A673 (cell line): ENCODE measurements around the gene MTERF1. TPM values are rescaled to one million over a fixed set of nuclear protein-coding genes. Genes with fewer than 3 reads are reported as not detected.

Experiments
- BruUV-seq: library from RNA; stranded (reverse); fragments of 400-500 nt; replicated peaks from 2 replicates; lab custom pipeline; 2021; lab: Mats Ljungman, UMichigan
- CTCF ChIA-PET: fragments of 300-600 bp; sonication (Branson Sonifier 250); formaldehyde crosslinking; loops from one replicate; lab custom pipeline; 2022; ENCODE audit warnings: antibody characterized with exemption; lab: Charles Lee
- POLR2A ChIA-PET: fragments of 300-600 bp; sonication (Branson Sonifier 250); formaldehyde crosslinking; loops from one replicate; lab custom pipeline; 2022; ENCODE audit warnings: antibody characterized with exemption; ENCODE audit not compliant: low non-redundant PET; lab: Charles Lee
- DNase-seq: peaks from one replicate; pipeline ENCODE4 v3.0.0-alpha.2; 2015; ENCODE audit warnings: low spot score
- H3K27ac ChIP-seq: fragments of 200-600 bp; sonication (generic); 2 replicates; pipeline ENCODE4 v1.5.1; 2016; ENCODE audit warnings: mixed run types, low read depth, mild to moderate bottlenecking, mixed read lengths, antibody characterized with exemption, low read length; ENCODE audit not compliant: poor library complexity, severe bottlenecking
- H3K27me3 ChIP-seq: fragments of 200-600 bp; sonication (generic); replicated peaks from 2 replicates; pipeline ENCODE4 v1.6.1; 2017; ENCODE audit warnings: mixed run types, low read depth, mild to moderate bottlenecking, mixed read lengths, antibody characterized with exemption, low read length; ENCODE audit not compliant: insufficient read depth, poor library complexity
- H3K36me3 ChIP-seq: fragments of 200-600 bp; sonication (generic); 2 replicates; pipeline ENCODE4 v1.6.1; 2016; ENCODE audit warnings: mixed run types, mild to moderate bottlenecking, mixed read lengths, antibody characterized with exemption, low read length; ENCODE audit not compliant: insufficient read depth, poor library complexity, severe bottlenecking
- H3K4me1 ChIP-seq: fragments of 200-600 bp; sonication (generic); 2 replicates; pipeline ENCODE4 v1.6.1; 2017; ENCODE audit warnings: mixed run types, mild to moderate bottlenecking, mixed read lengths, antibody characterized with exemption, low read length; ENCODE audit not compliant: insufficient read depth, poor library complexity, severe bottlenecking
- H3K4me3 ChIP-seq: fragments of 200-600 bp; sonication (generic); 2 replicates; pipeline ENCODE4 v1.5.1; 2016; ENCODE audit warnings: low read depth, mixed run types, mild to moderate bottlenecking, mixed read lengths, low read length; ENCODE audit not compliant: poor library complexity, severe bottlenecking
- H3K9me3 ChIP-seq: fragments of 200-600 bp; sonication (generic); 2 replicates; pipeline ENCODE4 v1.6.1; 2016; ENCODE audit warnings: mixed run types, low read depth, mild to moderate bottlenecking, mixed read lengths, antibody characterized with exemption, low read length; ENCODE audit not compliant: poor library complexity, severe bottlenecking
- CTCF ChIP-seq: fragments of 300-800, 200-600 bp; sonication (generic); conservative IDR thresholded peaks from 2 replicates; pipeline ENCODE4 v1.5.1; 2017; ENCODE audit warnings: low read depth, mild to moderate bottlenecking, antibody characterized with exemption, low read length, moderate library complexity, mixed read lengths
- EZH2 ChIP-seq: fragments of 200-600 bp; sonication (generic); IDR thresholded peaks from 2 replicates; pipeline ENCODE4 v1.6.1; 2017; ENCODE audit warnings: borderline replicate concordance, low read depth, mild to moderate bottlenecking, mixed read lengths, antibody characterized with exemption, low read length; ENCODE audit not compliant: poor library complexity, severe bottlenecking
- intact Hi-C: fragments of 100-400 bp; cut with micrococcal nuclease; formaldehyde crosslinking; loops from one replicate; pipeline ENCODE4 v1.10.0; 2022; ENCODE audit not compliant: unreplicated experiment
- total RNA-seq: library from RNA; stranded (reverse); gene quantifications from 2 replicates; pipeline ENCODE4 v1.2.3, GENCODE V29; 2021

The MTERF1 gene
- total RNA-seq, 1 experiment from 2014 or later: 31.9 TPM

GRCh38 chr7:91883676-91884362 lies 3.3 kb upstream of the MTERF1 start:
- CTCF ChIA-PET: no interaction called here
- H3K27me3 ChIP-seq: no peaks in the 10 kb centered on the region
- BruUV-seq: no TSS peak
- no peaks in the 10 kb centered on the region for H3K9me3 ChIP-seq
- intact Hi-C loops: loop anchor here (1.0 to 5.0 kb wide), 3 partner anchors 56 to 563 kb away; partner anchors contain the start of genes AKAP9 and GATAD1
- H3K27ac ChIP-seq: no peak overlapping the region
- peak; percentile 85 for DNase-seq
- POLR2A ChIA-PET: no interaction called here
- H3K4me3 ChIP-seq: no peak overlapping the region
- peaks cover 22% of the 10 kb centered on the region for H3K4me1 ChIP-seq
- H3K36me3 ChIP-seq: no peaks in the 10 kb centered on the region
- TF ChIP-seq CTCF: no peak
- TF ChIP-seq EZH2: no peak

GRCh38 chr7:91880016-91880412 lies 488 bp downstream of the MTERF1 start:
- ChIA-PET CTCF (interaction anchor here (0.6 to 1.4 kb wide), 3 partner anchors 10 to 789 kb away, joined by 3 to 4 read pairs (median 4); no protein-coding TSS in a partner anchor), POLR2A (no interaction called here)
- peak overlapping the region; percentile 70 for H3K4me3 ChIP-seq
- H3K9me3 ChIP-seq: no peaks in the 10 kb centered on the region
- DNase-seq: no peak
- peaks cover 2% of the 10 kb centered on the region for H3K36me3 ChIP-seq
- TF ChIP-seq EZH2: no peak
- no peak for TF ChIP-seq CTCF
- H3K27me3 ChIP-seq: no peaks in the 10 kb centered on the region
- intact Hi-C loops: loop anchor here (5.0 kb wide), 2 partner anchors 243 to 567 kb away; partner anchors contain the start of gene GATAD1
- TSS peak; percentile 82 for BruUV-seq
- H3K27ac ChIP-seq: peak overlapping the region; percentile 78
- peaks cover 56% of the 10 kb centered on the region for H3K4me1 ChIP-seq

GRCh38 chr7:91876391-91877133 lies 3.9 kb downstream of the MTERF1 start:
- Histone ChIP-seq H3K36me3 (peaks cover 36% of the 10 kb centered on the region), H3K27me3 (no peaks in the 10 kb centered on the region), H3K27ac (peak overlapping the region; percentile 76), H3K9me3 (peaks cover 2% of the 10 kb centered on the region), H3K4me1 (peaks cover 66% of the 10 kb centered on the region), H3K4me3 (peak overlapping the region; percentile 13)
- CTCF ChIA-PET: interaction anchor here (0.6 to 1.1 kb wide), 3 partner anchors 9 to 236 kb away, joined by 3 to 4 read pairs (median 3); no protein-coding TSS in a partner anchor
- POLR2A ChIA-PET: no interaction called here
- BruUV-seq: no TSS peak
- TF ChIP-seq EZH2 (no peak), CTCF (peak; percentile 92)
- DNase-seq: peak; percentile 81
- intact Hi-C loops: loop anchor here (2.0 to 10.0 kb wide), 2 partner anchors 50 to 552 kb away; no protein-coding TSS in a partner anchor
